Glutamatergic neuron (in vitro differentiated cells): ENCODE measurements around the gene CORO2A. TPM values are rescaled to one million over a fixed set of nuclear protein-coding genes. Genes with fewer than 3 reads are reported as not detected.

Experiments used
- DNase-seq: peaks from one replicate; pipeline ENCODE4 v3.0.0; 2022
- H3K27ac Mint-ChIP-seq: one replicate; pipeline ENCODE4 v1.8.0; 2020; ENCODE audit warnings: mild to moderate bottlenecking, mixed read lengths, inconsistent platforms; ENCODE audit not compliant: unreplicated experiment
- H3K27me3 Mint-ChIP-seq: one replicate; pipeline ENCODE4 v1.8.0; 2020; ENCODE audit warnings: mild to moderate bottlenecking, moderate library complexity, mixed read lengths, inconsistent platforms; ENCODE audit not compliant: unreplicated experiment
- H3K36me3 Mint-ChIP-seq: one replicate; pipeline ENCODE4 v1.8.0; 2020; ENCODE audit warnings: mild to moderate bottlenecking, mixed read lengths, inconsistent platforms; ENCODE audit not compliant: unreplicated experiment
- H3K4me1 Mint-ChIP-seq: one replicate; pipeline ENCODE4 v1.8.0; 2020; ENCODE audit warnings: mild to moderate bottlenecking, low read depth, mixed read lengths, inconsistent platforms; ENCODE audit not compliant: unreplicated experiment
- H3K4me3 Mint-ChIP-seq: one replicate; pipeline ENCODE4 v1.8.0; 2020; ENCODE audit warnings: mild to moderate bottlenecking, mixed read lengths, inconsistent platforms; ENCODE audit not compliant: unreplicated experiment
- H3K9me3 Mint-ChIP-seq: one replicate; pipeline ENCODE4 v1.8.0; 2020; ENCODE audit warnings: mild to moderate bottlenecking, moderate library complexity, mixed read lengths, inconsistent platforms; ENCODE audit not compliant: unreplicated experiment
- total RNA-seq: library from RNA; stranded (reverse); fragmentation: NEBNext Ultra II Directional; extraction: Animal tissue kit (Norgen Biotek cat#: 25700); gene quantifications from one replicate; pipeline ENCODE4 v1.2.1, GENCODE V29; 2021; ENCODE audit not compliant: unreplicated experiment
- TF ChIP-seq, protein P1 (sequence below): fragments of 200-600 bp; sonication (generic); IDR thresholded peaks from one replicate; pipeline ENCODE4 v1.5.0; 2021; ENCODE audit not compliant: partially characterized antibody, unreplicated experiment

The CORO2A gene
- total RNA-seq, 1 donor from 2014 or later, result 23.9 TPM

GRCh38 chr9:98159790-98160189 is 32.6 kb downstream of the CORO2A start:
- TF ChIP-seq, protein P1, sequence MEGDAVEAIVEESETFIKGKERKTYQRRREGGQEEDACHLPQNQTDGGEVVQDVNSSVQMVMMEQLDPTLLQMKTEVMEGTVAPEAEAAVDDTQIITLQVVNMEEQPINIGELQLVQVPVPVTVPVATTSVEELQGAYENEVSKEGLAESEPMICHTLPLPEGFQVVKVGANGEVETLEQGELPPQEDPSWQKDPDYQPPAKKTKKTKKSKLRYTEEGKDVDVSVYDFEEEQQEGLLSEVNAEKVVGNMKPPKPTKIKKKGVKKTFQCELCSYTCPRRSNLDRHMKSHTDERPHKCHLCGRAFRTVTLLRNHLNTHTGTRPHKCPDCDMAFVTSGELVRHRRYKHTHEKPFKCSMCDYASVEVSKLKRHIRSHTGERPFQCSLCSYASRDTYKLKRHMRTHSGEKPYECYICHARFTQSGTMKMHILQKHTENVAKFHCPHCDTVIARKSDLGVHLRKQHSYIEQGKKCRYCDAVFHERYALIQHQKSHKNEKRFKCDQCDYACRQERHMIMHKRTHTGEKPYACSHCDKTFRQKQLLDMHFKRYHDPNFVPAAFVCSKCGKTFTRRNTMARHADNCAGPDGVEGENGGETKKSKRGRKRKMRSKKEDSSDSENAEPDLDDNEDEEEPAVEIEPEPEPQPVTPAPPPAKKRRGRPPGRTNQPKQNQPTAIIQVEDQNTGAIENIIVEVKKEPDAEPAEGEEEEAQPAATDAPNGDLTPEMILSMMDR, result no peak
- no peak for DNase-seq
- Mint-ChIP-seq H3K4me3 (no peak overlapping the region), H3K27ac (peak overlapping the region; percentile 43), H3K9me3 (peaks cover 3% of the 10 kb centered on the region), H3K4me1 (peaks cover 6% of the 10 kb centered on the region), H3K27me3 (peaks cover 4% of the 10 kb centered on the region), H3K36me3 (no peaks in the 10 kb centered on the region)

DNA sequence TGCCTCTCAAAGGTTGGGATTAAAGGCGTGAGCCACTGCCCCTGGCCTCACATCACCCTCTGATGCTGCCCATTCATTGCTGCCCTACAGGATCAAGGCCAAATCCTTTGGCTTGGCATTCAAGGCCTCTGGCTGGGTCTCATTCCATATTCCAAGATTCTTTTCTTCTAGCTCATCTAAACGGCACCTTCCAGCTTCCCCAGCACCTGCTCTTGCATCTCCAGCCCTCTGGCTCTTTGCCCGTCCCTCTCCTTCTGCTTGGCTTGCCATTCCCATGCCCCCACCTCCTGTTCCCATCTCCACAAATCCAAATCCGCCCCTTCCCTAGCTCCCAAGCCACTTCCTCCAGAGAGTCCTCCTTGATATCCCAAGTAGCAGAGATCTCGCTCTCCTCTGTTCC is 33.1 kb downstream of the CORO2A start:
- no peak for DNase-seq
- peaks cover 3% of the 10 kb centered on the region for H3K9me3 Mint-ChIP-seq
- TF ChIP-seq, protein P1, result no peak
- peak overlapping the region; percentile 43 for H3K27ac Mint-ChIP-seq
- H3K27me3 Mint-ChIP-seq, result peaks cover 4% of the 10 kb centered on the region
- H3K36me3 Mint-ChIP-seq, result no peaks in the 10 kb centered on the region
- H3K4me1 Mint-ChIP-seq, result peaks cover 6% of the 10 kb centered on the region
- H3K4me3 Mint-ChIP-seq, result no peak overlapping the region

- Mint-ChIP-seq H3K27me3 (peaks cover 5% of the 10 kb centered on the region), H3K4me1 (peaks cover 4% of the 10 kb centered on the region), H3K27ac (no peak overlapping the region)
Observed at GRCh38 chr9:98158071-98158831, 34.2 kb downstream of the CORO2A start.

DNA sequence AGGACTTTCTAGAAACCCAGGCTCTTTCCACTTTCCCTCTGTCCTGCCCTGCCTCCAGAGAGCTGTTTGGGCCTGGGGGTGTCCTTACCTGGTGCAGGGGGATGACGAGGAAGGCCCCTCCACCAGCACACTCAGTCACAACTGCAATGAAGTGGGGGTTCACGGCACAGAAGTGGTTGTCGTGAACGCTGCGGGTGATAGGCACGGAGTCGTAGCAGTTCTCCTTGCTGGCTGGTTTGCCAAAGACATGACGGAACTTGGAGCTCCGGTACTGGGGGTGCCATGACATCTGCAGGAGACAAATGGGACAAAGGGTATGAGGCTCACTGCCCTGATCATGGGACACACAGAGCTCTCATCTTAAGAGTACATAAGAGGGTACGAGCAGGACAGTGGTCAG is 35.1 kb downstream of the CORO2A start:
- no peak overlapping the region for H3K27ac Mint-ChIP-seq
- no peaks in the 10 kb centered on the region for H3K36me3 Mint-ChIP-seq
- peaks cover 3% of the 10 kb centered on the region for H3K9me3 Mint-ChIP-seq
- H3K27me3 Mint-ChIP-seq, result peaks cover 5% of the 10 kb centered on the region
- TF ChIP-seq, protein P1, result no peak
- H3K4me3 Mint-ChIP-seq, result no peak overlapping the region
- no peak for DNase-seq
- H3K4me1 Mint-ChIP-seq, result peaks cover 3% of the 10 kb centered on the region

More at GRCh38 chr9:98158071-98158831, 34.2 kb downstream of the CORO2A start:
- no peaks in the 10 kb centered on the region for H3K36me3 Mint-ChIP-seq
- TF ChIP-seq, protein P1, result no peak
- H3K9me3 Mint-ChIP-seq, result peaks cover 3% of the 10 kb centered on the region
- H3K4me3 Mint-ChIP-seq, result no peak overlapping the region
- DNase-seq, result no peak

DNA sequence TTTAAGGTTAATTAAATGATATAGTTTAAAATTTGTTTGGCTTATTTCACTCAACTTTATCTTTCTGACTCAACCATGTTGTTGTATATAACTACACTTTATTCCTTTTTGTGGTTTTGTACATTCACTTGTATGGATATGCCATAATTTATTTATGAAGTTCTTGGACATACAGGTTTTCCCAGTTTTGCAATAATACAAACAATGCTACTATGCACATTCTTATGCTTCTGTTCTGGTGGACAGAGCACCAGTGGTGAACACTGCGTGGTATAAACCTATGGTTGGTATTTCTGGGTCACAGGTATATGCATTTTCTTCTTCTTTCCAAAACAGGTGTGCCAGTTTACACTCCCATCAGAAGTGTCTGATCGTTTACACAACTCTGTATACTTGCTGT is 37.8 kb downstream of the CORO2A start:
- TF ChIP-seq, protein P1, result no peak
- Mint-ChIP-seq H3K9me3 (peaks cover 5% of the 10 kb centered on the region), H3K4me3 (no peak overlapping the region), H3K27ac (no peak overlapping the region), H3K36me3 (no peaks in the 10 kb centered on the region), H3K4me1 (no peaks in the 10 kb centered on the region), H3K27me3 (peaks cover 6% of the 10 kb centered on the region)
- no peak for DNase-seq
